Stimulated activated CD4-positive, alpha-beta T cell treated with anti-CD3 and anti-CD28 coated beads, TNF-alpha, amount 100 ng/mL, for 24 hours (primary cell): ENCODE results near the gene KIF2C.
"Not testable (repeated sequence)": the region's sequence is repeated elsewhere in the genome, so short reads cannot be mapped to it uniquely, and the experiment has no call there.

Experiments
- DNase-seq, 3 experiments: peaks; one replicate each; pipeline ENCODE4 v3.0.0-alpha.2; 2020; ENCODE audit warnings: low read depth in 3 of 3

KIF2C gene

GRCh38 chr1:44775930-44776729 is 36.5 kb downstream of the KIF2C start:
- DNase-seq: no peak

DNA sequence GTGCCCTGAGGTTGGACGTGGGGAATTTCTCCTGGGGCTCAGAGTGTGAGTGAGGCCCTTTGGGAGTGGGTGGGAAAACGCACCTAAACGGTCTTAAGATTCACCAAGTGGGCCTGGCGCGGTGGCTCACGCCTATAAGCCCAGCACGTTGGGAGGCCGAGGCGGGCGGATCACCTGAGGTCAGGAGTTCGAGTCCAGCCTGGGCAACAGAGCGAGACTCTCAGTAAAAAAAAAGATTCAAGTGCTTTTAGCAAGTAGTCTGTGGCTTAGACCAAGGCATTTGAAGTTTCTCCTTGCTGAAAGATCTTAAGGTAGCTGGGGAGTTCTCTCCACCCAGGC is 37.1 kb downstream of the KIF2C start:
- DNase-seq: no peak

DNA sequence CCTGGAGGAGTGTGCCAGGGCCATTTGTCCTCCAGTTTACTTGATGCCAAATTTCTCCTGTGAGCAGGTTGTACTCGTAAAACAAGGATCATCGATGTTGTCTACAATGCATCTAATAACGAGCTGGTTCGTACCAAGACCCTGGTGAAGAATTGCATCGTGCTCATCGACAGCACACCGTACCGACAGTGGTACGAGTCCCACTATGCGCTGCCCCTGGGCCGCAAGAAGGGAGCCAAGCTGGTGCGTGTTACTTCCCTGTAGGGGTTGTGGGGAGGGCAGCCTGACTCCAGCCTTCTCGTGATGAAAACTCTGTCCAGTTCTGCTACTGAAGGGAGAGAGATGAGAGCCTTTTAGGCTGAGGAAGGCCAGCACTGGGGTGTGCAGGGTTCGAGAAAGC is 37.9 kb downstream of the KIF2C start:
- DNase-seq: no peak

DNA sequence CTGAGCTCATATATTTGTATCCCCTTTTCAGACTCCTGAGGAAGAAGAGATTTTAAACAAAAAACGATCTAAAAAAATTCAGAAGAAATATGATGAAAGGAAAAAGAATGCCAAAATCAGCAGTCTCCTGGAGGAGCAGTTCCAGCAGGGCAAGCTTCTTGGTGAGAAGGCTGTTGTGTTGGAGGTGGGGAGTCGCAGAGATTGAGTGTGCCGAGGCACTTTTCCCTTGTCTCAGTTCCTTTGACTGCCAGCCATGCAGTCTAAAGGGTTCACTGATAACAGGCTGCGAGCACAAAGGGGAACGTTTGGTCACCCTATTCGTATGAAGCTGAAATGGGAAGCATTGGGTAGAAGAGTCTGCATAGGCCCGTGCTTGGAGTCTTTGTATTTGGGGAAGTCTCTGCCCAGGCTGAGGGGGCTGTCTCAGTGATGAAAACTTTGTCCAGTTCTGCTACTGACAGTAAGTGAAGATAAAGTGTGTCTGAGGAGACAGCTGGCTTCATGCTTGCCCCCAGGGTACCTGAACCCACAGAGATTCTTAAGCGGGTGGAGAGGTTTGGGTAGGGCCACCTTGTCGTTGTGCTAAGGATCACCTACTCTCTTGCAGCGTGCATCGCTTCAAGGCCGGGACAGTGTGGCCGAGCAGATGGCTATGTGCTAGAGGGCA is 38.5 kb downstream of the KIF2C start:
- no peak for DNase-seq

GRCh38 chr1:44778705-44779576 is 39.3 kb downstream of the KIF2C start:
- no peak for DNase-seq

DNA sequence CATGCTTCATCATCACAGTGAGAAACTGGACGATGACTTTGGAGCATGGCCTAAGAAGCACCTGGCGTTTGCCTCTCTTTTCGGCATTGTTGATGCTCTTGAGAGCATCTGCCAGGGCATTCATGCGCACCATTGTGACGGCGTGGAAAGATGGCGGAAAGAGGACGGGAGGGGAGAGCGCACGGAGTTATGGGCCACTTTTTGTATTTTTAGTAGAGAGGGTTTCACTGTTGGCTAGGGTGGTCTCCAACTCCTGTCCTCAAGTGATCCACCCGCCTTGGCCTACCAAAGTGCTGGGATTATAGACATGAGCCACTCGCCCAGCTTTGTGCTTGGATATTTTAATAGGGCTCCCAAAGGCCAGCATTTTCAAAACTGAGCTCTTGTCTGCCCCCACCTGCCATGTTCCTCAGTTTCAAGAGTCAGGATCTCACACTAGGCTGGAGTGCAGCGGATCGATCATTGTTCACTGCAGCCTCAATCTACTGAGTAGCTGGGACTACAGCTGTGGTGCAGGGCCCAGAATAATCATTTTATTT is 41.0 kb downstream of the KIF2C start:
- DNase-seq: no peak

DNA sequence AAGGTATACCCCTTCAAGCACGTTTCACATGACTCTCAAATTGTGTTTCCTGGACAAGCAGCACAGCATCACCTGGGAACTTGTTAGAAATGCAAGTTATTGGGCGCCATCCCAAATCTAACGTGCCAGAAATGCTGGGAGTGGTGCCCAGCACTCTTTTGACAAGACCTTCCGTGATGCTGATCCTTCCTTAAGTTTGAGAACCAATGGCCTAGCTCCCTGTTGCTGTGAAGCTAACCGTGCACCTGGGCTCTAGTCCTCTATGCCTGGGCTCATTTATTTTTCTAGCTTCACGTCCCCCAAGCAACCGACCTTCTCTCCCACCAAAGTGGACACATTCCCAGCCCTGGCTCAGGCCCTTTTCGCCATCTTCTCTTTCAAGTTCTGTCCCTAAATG is 44.1 kb downstream of the KIF2C start:
- DNase-seq: no peak

GRCh38 chr1:44784094-44785028 is 44.7 kb downstream of the KIF2C start:
- no peak for DNase-seq

- no peak for DNase-seq
Observed at GRCh38 chr1:44785029-44785380, 45.4 kb downstream of the KIF2C start.

- no peak for DNase-seq
Observed at GRCh38 chr1:44785501-44786137, 46.0 kb downstream of the KIF2C start.

DNA sequence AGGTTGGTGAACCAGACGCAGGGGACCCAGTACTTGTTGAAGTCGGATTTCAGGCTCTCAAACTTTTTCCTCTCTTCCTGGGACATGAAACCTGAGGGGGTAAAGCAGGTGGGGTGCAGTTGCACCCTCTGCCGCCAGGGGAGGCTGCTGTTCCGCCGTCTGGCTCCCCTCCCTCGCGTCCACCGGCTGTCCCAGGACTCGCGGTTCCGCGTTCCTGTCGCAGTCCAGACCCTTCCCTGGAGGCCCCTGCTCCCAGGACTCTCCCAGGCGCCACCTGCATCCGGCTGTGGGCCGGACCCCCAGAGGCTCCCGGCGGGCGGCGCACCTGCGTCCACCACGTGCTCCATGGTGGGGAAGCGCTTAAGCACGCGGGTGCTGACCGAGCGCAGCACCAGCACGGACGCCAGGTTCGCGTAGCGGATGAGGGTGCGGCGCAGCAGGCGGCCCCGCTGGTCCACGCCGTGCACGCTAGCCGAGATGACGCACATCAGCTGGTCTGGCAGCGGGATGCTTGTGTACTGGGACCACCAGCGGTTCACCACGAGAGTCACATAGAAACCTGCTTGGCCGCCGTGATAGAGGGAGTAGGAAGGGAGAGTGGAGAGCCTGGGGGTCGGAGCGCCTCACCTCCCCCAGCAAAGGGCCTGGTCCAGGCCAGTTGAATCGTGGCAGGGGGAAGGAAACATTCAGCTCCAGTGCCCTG is 46.7 kb downstream of the KIF2C start:
- DNase-seq: peak; percentile 57 to 78 (median 58)

DNA sequence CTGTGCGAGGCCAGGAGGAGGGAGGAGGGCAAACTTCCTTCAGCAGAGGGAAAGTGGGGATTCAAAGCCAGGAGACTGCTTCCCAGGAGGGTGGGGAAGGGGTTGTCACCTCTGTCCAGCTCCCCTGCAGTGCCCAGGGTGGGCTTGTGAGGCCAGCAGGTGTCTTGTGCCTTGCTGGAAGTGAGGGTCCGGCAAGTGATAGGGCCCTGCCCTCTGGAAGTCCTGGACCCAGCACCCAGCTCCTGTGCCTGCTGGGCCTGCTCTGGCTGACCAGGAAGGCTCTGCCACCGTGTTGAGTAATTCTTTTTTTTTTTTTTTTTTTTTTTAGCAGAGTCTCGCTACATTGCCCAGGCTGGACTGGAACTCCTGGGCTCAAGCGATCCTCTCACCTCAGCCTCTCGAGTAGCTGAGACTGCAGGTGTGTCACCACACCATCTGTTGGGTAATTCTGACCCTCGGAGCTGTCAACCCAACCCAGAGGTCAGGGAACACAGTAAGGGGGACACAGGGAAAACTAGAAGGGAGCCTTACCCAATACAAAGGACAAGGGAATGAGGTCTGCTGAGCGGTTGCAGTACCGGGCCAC is 47.3 kb downstream of the KIF2C start:
- DNase-seq: no peak

GRCh38 chr1:44787506-44787905 is 47.9 kb downstream of the KIF2C start:
- no peak for DNase-seq

DNA sequence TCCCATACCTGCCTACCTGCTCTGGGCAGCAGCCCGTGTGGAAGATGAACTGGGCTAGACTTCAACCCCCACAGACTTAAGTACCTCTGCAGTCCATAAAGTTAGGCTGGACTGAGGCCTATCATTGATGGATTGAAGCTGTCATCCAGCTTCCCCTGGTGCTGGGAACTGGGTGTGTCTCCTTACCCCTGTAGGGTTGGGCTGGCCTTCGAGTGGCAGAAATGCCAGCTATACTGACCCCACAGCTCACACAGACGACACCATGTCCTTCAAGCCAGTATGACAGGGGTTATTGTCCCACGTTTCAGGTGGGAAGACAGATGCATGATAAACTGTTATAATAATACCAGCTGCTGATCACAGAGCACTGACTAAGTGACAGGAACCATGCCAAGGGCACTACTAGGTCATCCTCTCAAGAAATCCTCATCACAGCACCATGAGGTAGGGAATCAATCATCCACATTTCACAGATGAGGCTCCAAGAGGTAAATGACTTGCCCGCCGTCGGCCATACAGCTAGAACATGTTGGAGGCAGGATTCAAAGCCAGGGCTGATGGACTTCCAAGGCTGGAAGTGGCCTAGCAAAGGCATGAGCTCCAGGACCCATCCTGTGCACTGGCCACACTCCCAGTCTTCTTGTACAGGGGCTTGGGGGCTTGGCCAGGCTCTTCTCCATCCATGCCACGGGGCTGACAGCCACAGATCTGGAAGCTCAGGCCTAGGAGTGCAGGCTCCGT is 48.7 kb downstream of the KIF2C start, which contains the start of gene BEST4:
Gene BEST4, minus strand, starts transcription at position 51 of the 741 bp plus-strand sequence. CDS start 465 bp downstream, outside the sequence.
- DNase-seq: no peak

GRCh38 chr1:44790968-44791801 is 51.5 kb downstream of the KIF2C start:
- no peak for DNase-seq

- DNase-seq: no peak
Observed at GRCh38 chr1:44792736-44793502, 53.3 kb downstream of the KIF2C start.

DNA sequence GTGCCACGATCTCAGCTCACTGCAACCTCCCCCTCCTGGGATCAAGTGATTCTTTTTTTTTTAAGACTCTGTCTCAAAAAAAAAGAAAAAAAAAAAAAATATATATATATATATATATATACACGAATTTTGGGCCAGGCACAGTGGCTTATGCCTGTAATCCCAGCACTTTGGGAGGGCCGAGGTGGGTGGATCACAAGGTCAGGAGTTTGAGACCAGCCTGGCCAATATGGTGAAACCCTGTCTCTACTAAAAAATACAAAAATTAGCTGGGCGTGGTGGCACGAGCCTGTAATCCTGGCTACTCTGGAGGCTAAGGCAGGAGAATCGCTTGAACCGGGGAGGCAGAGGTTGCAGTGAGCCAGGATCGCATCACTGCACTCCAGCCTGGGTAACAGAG is 58.2 kb downstream of the KIF2C start:
- not testable (repeated sequence) for DNase-seq
